Neutrophil (primary cell): ENCODE data around the gene RIOX2.

Source experiments
- H3K27ac ChIP-seq: fragments of 200-600 bp; sonication (generic); 2 replicates; pipeline ENCODE4 v1.5.1; 2016; ENCODE audit warnings: mild to moderate bottlenecking, moderate library complexity
- H3K27me3 ChIP-seq: fragments of 200-600 bp; sonication (generic); 2 replicates; pipeline ENCODE4 v1.6.0; 2016; ENCODE audit warnings: mild to moderate bottlenecking
- H3K36me3 ChIP-seq: fragments of 200-600 bp; sonication (generic); 2 replicates; pipeline ENCODE4 v1.5.1; 2017
- H3K4me1 ChIP-seq, 2 experiments: fragments of 200-600 bp in 1 of 2; sonication (generic) in 1 of 2; 1 replicate in 1 of 2; 2 replicates in 1 of 2; pipeline versions ENCODE4 v1.5.1 to v1.6.1; 2013 to 2016; ENCODE audit warnings: low read depth in 1 of 2, low read length in 1 of 2, mild to moderate bottlenecking in 1 of 2, moderate library complexity in 1 of 2; ENCODE audit not compliant: control insufficient read depth in 1 of 2, insufficient read depth in 1 of 2
- H3K4me3 ChIP-seq, 2 experiments: fragments of 200-600 bp in 1 of 2; sonication (generic) in 1 of 2; 1 replicate in 1 of 2; 2 replicates in 1 of 2; pipeline ENCODE4 v1.5.1; 2013 to 2016; ENCODE audit warnings: low read depth in 1 of 2, low read length in 1 of 2, mild to moderate bottlenecking in 1 of 2, moderate library complexity in 1 of 2
- H3K9me3 ChIP-seq: fragments of 200-600 bp; sonication (generic); 2 replicates; pipeline ENCODE4 v1.5.1; 2016
- TF ChIP-seq, protein P1 (sequence below): fragments of 200-600 bp; sonication (generic); IDR thresholded peaks from 2 replicates; pipeline ENCODE4 v1.5.1; 2016; ENCODE audit warnings: antibody characterized with exemption

The RIOX2 gene

DNA sequence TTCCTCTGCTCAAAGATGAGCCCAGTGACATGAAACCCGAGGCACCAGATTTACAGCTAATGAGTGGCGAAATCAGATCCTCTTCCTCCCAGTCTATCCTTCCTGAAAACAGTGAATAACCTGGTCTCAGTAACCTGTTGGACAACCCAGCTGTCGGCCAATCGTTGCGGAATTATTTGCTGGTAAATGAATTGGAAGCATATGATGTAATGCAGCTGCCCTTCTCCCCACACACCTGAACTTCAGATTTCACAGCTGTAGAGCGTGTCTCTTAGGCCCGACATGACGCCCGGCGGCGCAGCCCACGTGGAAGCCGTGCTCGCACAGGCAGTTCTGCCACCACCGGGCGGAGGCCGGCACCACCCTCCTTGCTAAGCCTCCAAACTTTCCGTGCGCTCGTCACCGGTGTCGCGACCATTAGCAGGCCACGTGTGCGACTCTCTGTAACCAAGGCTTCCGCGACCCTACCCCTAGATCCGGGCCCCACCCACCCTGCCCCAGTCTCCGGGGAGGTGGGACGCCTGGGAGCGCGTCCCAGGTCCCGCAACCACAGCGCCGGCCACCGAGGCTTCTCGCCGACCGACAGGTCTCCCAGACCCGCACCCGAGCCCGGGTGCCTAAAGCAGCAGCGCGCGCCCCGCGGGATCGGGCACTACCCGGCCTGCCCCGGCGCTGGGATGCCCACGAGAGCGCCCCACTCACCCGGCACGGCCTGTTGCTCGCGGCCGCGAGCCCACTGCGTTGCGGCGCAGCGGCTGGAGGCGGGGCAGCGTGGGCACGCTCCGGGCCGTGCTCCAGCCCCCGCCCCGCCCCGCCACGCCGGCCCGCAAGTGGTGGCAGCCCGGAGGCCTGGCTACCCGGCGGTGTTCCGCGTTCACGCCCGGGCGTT is at the start of gene RIOX2:
TSS of gene RIOX2 (minus strand) at position 753 of the 889 bp plus-strand sequence. CDS start 4,838 bp downstream, outside the sequence.
- Histone ChIP-seq H3K36me3 (no peaks in the 10 kb centered on the region), H3K4me3 (peak within 1 kb of the TSS; percentile 52 to 64), H3K9me3 (no peaks in the 10 kb centered on the region), H3K4me1 (peaks cover 11 to 23% of the 10 kb centered on the region in 2 experiments), H3K27me3 (peaks cover 62% of the 10 kb centered on the region), H3K27ac (peak within 1 kb of the TSS; percentile 31)
- TF ChIP-seq, protein P1, sequence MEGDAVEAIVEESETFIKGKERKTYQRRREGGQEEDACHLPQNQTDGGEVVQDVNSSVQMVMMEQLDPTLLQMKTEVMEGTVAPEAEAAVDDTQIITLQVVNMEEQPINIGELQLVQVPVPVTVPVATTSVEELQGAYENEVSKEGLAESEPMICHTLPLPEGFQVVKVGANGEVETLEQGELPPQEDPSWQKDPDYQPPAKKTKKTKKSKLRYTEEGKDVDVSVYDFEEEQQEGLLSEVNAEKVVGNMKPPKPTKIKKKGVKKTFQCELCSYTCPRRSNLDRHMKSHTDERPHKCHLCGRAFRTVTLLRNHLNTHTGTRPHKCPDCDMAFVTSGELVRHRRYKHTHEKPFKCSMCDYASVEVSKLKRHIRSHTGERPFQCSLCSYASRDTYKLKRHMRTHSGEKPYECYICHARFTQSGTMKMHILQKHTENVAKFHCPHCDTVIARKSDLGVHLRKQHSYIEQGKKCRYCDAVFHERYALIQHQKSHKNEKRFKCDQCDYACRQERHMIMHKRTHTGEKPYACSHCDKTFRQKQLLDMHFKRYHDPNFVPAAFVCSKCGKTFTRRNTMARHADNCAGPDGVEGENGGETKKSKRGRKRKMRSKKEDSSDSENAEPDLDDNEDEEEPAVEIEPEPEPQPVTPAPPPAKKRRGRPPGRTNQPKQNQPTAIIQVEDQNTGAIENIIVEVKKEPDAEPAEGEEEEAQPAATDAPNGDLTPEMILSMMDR, result no peak

DNA sequence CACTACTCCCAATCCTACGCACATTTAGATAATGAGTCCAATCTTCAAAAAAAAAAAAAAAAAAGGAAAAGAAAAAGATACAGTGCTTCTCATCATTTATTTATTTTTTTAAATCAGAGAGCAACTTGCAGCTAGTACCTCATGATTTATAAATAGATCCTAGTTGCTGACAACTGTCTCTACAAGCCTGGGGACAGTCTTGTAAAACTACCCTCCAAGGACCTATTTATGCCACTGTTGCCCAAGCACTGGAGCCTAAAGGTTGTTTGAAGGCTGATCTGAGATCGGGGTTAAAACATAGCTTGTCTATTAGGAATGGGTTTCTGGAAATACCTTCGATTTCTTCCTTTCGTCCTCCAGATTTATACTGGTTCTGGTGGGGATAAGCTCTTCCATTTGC is 48.2 kb upstream of the RIOX2 start:
- no peaks in the 10 kb centered on the region for H3K27me3 ChIP-seq
- H3K4me3 ChIP-seq, result no peak overlapping the region
- no peaks in the 10 kb centered on the region for H3K9me3 ChIP-seq
- no peaks in the 10 kb centered on the region for H3K4me1 ChIP-seq
- TF ChIP-seq, protein P1, result no peak
- no peak overlapping the region for H3K27ac ChIP-seq
- no peaks in the 10 kb centered on the region for H3K36me3 ChIP-seq

DNA sequence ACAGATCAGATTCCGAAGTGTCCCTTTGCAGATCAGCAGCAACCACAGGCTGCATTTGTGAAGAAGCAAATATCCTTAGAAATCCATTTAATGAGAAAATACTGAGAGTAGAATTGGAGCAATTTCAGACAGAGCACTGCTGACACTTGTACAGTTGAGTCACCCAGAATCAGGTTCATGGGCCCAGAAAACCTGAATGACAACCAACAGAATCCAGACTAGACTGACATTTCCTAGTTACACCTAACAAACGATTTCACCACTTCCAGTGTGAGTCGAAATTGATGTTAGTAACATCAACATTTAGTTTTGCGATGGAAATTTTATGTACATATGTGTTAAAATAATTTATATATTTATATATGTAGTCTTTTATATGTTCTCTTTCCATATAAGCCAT is 46.1 kb upstream of the RIOX2 start:
- Histone ChIP-seq H3K36me3 (no peaks in the 10 kb centered on the region), H3K27me3 (no peaks in the 10 kb centered on the region), H3K27ac (no peak overlapping the region), H3K4me1 (no peaks in the 10 kb centered on the region), H3K9me3 (no peaks in the 10 kb centered on the region), H3K4me3 (no peak overlapping the region)
- TF ChIP-seq, protein P1, result no peak

DNA sequence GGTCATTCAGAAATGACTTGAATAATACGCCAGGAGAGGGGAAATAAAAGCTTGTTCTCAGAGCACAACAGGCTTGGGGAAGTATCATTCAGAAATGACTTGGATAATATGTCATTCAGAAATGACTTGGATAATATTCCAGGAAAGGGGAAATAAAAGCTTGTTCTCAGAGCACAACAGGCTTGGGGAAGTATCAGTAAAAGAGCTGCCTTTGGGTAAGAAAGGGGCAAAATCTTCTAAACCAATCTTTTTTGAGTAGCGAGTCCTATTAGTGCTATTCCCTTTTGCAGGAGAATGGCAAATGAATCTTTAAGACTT is 42.0 kb upstream of the RIOX2 start:
- TF ChIP-seq, protein P1, result no peak
- no peak overlapping the region for H3K27ac ChIP-seq

DNA sequence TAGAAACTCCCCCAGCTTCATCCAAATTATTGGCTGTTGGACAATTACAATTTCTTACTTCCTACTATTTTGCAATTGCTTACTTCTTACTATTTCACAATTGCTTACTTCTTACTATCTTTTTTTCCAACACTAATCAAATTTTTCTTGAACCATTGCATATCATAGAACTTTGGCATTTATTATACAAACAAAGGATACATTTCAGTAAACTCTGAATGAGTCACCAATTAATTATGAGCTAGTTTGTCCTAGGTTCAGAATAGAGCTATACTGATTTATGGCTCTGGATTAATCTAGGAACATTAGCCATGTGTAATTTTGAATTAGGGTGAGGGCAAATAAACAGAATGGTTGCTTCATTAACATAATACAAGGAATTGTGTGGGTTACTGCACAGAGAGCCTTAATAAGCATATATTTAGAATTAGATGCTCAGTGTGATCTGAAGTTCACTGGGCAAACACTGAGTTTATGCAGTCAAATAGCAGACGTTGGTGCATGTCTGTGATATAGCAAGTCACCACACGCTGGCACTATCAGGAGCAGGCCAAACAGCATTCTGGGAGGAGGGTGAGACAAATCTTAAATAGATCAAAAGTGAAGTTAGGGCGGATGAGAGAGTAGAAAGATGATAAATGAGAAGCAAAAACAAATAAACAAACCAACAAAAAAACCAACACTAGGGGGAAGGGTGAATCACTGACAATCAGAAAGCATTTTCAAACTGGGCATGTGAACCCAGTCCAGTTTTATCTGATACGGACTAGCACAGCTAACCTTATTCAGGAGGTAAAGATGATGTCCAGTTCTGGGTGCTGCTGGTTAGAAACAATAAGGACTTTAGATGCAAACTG is 41.4 kb upstream of the RIOX2 start:
- Histone ChIP-seq H3K36me3 (no peaks in the 10 kb centered on the region), H3K4me1 (no peaks in the 10 kb centered on the region), H3K27ac (no peak overlapping the region), H3K9me3 (no peaks in the 10 kb centered on the region), H3K4me3 (no peak overlapping the region), H3K27me3 (no peaks in the 10 kb centered on the region)
- TF ChIP-seq, protein P1, result no peak

More for the DNA sequence above, 42.0 kb upstream of the RIOX2 start:
- H3K27me3 ChIP-seq, result no peaks in the 10 kb centered on the region
- H3K36me3 ChIP-seq, result no peaks in the 10 kb centered on the region
- no peak overlapping the region for H3K4me3 ChIP-seq
- H3K9me3 ChIP-seq, result no peaks in the 10 kb centered on the region
- H3K4me1 ChIP-seq, result no peaks in the 10 kb centered on the region
